CD14-positive monocyte (primary cell): ENCODE results near the gene TERT. TPM values are rescaled to one million over a fixed set of nuclear protein-coding genes. Genes with fewer than 3 reads are reported as not detected.

ENCODE experiments used
- DNase-seq, 3 donors: peaks; one replicate each; pipeline ENCODE4 v3.0.0-alpha.2; 2011 to 2022
- H2AFZ ChIP-seq: 2 replicates; pipeline ENCODE4 v1.6.0; 2012; ENCODE audit warnings: mild to moderate bottlenecking, low read depth, low read length, inconsistent platforms; ENCODE audit not compliant: insufficient read depth, poor library complexity, severe bottlenecking
- H3K27ac ChIP-seq, 2 donors: 1 replicate in 1 of 2; 2 replicates in 1 of 2; pipeline ENCODE4 v1.5.1; 2012 to 2013; ENCODE audit warnings: low read length in 2 of 2, control low read depth in 1 of 2, inconsistent platforms in 1 of 2, low read depth in 1 of 2, mild to moderate bottlenecking in 1 of 2
- H3K27me3 ChIP-seq, 2 donors: one replicate each; pipeline versions ENCODE4 v1.6.0 to v1.6.1; 2011 to 2013; ENCODE audit warnings: low read length in 2 of 2; ENCODE audit not compliant: control insufficient read depth in 2 of 2, insufficient read depth in 2 of 2
- H3K36me3 ChIP-seq, 2 donors: replicated peaks in 1 of 2; 1 replicate in 1 of 2; 2 replicates in 1 of 2; pipeline versions ENCODE4 v1.5.1 to v1.6.1; 2012 to 2013; ENCODE audit warnings: low read length in 2 of 2, control low read depth in 1 of 2, inconsistent platforms in 1 of 2, mild to moderate bottlenecking in 1 of 2; ENCODE audit not compliant: insufficient read depth in 2 of 2, control insufficient read depth in 1 of 2
- H3K4me1 ChIP-seq, 2 donors: 1 replicate in 1 of 2; 2 replicates in 1 of 2; pipeline versions ENCODE4 v1.5.1 to v1.6.1; 2012 to 2013; ENCODE audit warnings: low read length in 2 of 2, control low read depth in 1 of 2, inconsistent platforms in 1 of 2, mild to moderate bottlenecking in 1 of 2, moderate library complexity in 1 of 2; ENCODE audit not compliant: insufficient read depth in 2 of 2, control insufficient read depth in 1 of 2
- H3K4me2 ChIP-seq: replicated peaks from 2 replicates; pipeline ENCODE3; 2012; ENCODE audit warnings: low read length, moderate library complexity, mild to moderate bottlenecking; ENCODE audit not compliant: poor library complexity, severe bottlenecking; ENCODE audit errors: extremely low read depth
- H3K4me3 ChIP-seq, 3 experiments: fragments of 200-600 bp in 1 of 3; sonication (generic) in 1 of 3; replicated peaks in 1 of 3; 1 replicate in 2 of 3; 2 replicates in 1 of 3; pipeline ENCODE4 v1.5.1; 2011 to 2013; ENCODE audit warnings: low read length in 3 of 3, mild to moderate bottlenecking in 3 of 3, control low read depth in 2 of 3, low read depth in 2 of 3, inconsistent platforms in 1 of 3, moderate library complexity in 1 of 3
- H3K79me2 ChIP-seq: 2 replicates; pipeline ENCODE4 v1.6.0; 2012; ENCODE audit warnings: mild to moderate bottlenecking, control low read depth, inconsistent platforms, low read length, moderate library complexity; ENCODE audit not compliant: insufficient read depth
- H3K9ac ChIP-seq: 2 replicates; pipeline ENCODE4 v1.6.0; 2017; ENCODE audit warnings: low read length, mild to moderate bottlenecking; ENCODE audit not compliant: insufficient read depth, poor library complexity, severe bottlenecking
- H3K9me3 ChIP-seq, 2 donors: replicated peaks in 1 of 2; 1 replicate in 1 of 2; 2 replicates in 1 of 2; pipeline versions ENCODE4 v1.5.1 to v1.6.1; 2012 to 2013; ENCODE audit warnings: low read length in 2 of 2, control low read depth in 1 of 2; ENCODE audit not compliant: control insufficient read depth in 1 of 2, insufficient read depth in 1 of 2
- H4K20me1 ChIP-seq: 2 replicates; pipeline ENCODE4 v1.6.0; 2012; ENCODE audit warnings: mild to moderate bottlenecking, low read length, control low read depth, moderate library complexity; ENCODE audit not compliant: insufficient read depth
- H3K27ac Mint-ChIP-seq, 7 donors: one replicate each; pipeline ENCODE4 v1.8.0; 2020; ENCODE audit warnings: mild to moderate bottlenecking in 7 of 7, mixed read lengths in 7 of 7, moderate library complexity in 6 of 7, inconsistent platforms in 2 of 7
- H3K27me3 Mint-ChIP-seq, 3 donors: one replicate each; pipeline ENCODE4 v1.8.0; 2021 to 2022; ENCODE audit warnings: low read depth in 3 of 3, mild to moderate bottlenecking in 3 of 3, mixed read lengths in 3 of 3, moderate library complexity in 3 of 3, inconsistent platforms in 1 of 3
- H3K36me3 Mint-ChIP-seq, 2 donors: one replicate each; pipeline ENCODE4 v1.8.0; 2020; ENCODE audit warnings: mixed read lengths in 2 of 2, inconsistent platforms in 1 of 2, mild to moderate bottlenecking in 1 of 2
- H3K4me1 Mint-ChIP-seq: one replicate; pipeline ENCODE4 v1.8.0; 2020; ENCODE audit warnings: mild to moderate bottlenecking, mixed read lengths
- H3K4me3 Mint-ChIP-seq, 2 donors: one replicate each; pipeline ENCODE4 v1.8.0; 2020; ENCODE audit warnings: mild to moderate bottlenecking in 2 of 2, mixed read lengths in 2 of 2, moderate library complexity in 1 of 2
- H3K9me3 Mint-ChIP-seq, 7 donors: one replicate each; pipeline ENCODE4 v1.8.0; 2020 to 2022; ENCODE audit warnings: mixed read lengths in 7 of 7, mild to moderate bottlenecking in 6 of 7, moderate library complexity in 6 of 7, inconsistent platforms in 2 of 7
- WGBS: methylation state at CpG from one replicate; pipeline ENCODE4 v1.1.5; 2013; ENCODE audit warnings: missing lambda C conversion rate; ENCODE audit not compliant: insufficient coverage; 5-methylcytosine and 5-hydroxymethylcytosine counted together
- intact Hi-C, 2 donors: fragments of 100-400 bp; cut with micrococcal nuclease; formaldehyde crosslinking; loops; one replicate each; pipeline versions ENCODE4 v1.15.0 to v1.15.1; 2023
- polyA minus RNA-seq: library from RNA; depleted of rRNA, polyadenylated mRNA; stranded (reverse); fragments of >200 nt; gene quantifications from 2 replicates; pipeline ENCODE4 v1.2.3, GENCODE V29; 2012
- polyA plus RNA-seq, 3 donors: library from polyadenylated mRNA; depleted of rRNA in 1 of 3; unstranded in 2 of 3; stranded (reverse) in 1 of 3; fragments of 300-500 nt in 2 of 3; fragments of >200 nt in 1 of 3; fragmentation: Illumina TruSeq in 2 of 3; gene quantifications; 1 replicate in 2 of 3; 2 replicates in 1 of 3; pipeline ENCODE4 v1.2.3, GENCODE V29; 2012 to 2021
- total RNA-seq, 12 experiments: library from RNA in 1 of 12; stranded (reverse) in 1 of 12; fragments of 120-200 nt in 1 of 12; gene quantifications; one replicate each; pipeline ENCODE4 v1.2.4 and lab custom pipeline; 2013 to 2026; ENCODE audit warnings: mixed read lengths in 6 of 12, inconsistent platforms in 1 of 12
- TF ChIP-seq, protein P1 (sequence below): fragments of 200-600 bp; IDR thresholded peaks from one replicate; pipeline ENCODE4 v1.8.0; 2022; ENCODE audit warnings: antibody characterized with exemption, mild to moderate bottlenecking

TERT gene
- not detected for total RNA-seq (2013)
- polyA plus RNA-seq (not detected), polyA minus RNA-seq (0.14 and 0.16 TPM in 2 replicates), total RNA-seq (lab: John Stamatoyannopoulos, UW) (0 to 0.54 (median 0) reads per million in 11 experiments)

DNA sequence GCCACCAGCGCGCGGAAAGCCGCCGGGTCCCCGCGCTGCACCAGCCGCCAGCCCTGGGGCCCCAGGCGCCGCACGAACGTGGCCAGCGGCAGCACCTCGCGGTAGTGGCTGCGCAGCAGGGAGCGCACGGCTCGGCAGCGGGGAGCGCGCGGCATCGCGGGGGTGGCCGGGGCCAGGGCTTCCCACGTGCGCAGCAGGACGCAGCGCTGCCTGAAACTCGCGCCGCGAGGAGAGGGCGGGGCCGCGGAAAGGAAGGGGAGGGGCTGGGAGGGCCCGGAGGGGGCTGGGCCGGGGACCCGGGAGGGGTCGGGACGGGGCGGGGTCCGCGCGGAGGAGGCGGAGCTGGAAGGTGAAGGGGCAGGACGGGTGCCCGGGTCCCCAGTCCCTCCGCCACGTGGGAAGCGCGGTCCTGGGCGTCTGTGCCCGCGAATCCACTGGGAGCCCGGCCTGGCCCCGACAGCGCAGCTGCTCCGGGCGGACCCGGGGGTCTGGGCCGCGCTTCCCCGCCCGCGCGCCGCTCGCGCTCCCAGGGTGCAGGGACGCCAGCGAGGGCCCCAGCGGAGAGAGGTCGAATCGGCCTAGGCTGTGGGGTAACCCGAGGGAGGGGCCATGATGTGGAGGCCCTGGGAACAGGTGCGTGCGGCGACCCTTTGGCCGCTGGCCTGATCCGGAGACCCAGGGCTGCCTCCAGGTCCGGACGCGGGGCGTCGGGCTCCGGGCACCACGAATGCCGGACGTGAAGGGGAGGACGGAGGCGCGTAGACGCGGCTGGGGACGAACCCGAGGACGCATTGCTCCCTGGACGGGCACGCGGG is at the start of gene TERT:
Gene TERT, minus strand, starts transcription at position 234 of the 815 bp plus-strand sequence. Its CDS starts 79 bp downstream, at position 155.
- no peak within 1 kb of the TSS for H3K27ac Mint-ChIP-seq
- H3K27me3 Mint-ChIP-seq, result peaks cover 20 to 42% (median 22%) of the 10 kb centered on the region in 3 donors
- no peaks in the 10 kb centered on the region for H4K20me1 ChIP-seq
- H3K4me1 ChIP-seq, result no peaks in the 10 kb centered on the region
- peaks cover 0 to 8% (median 0%) of the 10 kb centered on the region in 7 donors for H3K9me3 Mint-ChIP-seq
- peak within 1 kb of the TSS in 1 of 2 donors; percentile 73 for H3K4me3 Mint-ChIP-seq
- no peaks in the 10 kb centered on the region for H3K36me3 ChIP-seq
- no peak within 1 kb of the TSS for H3K27ac ChIP-seq
- no peak within 1 kb of the TSS for H3K9ac ChIP-seq
- 2% methylated on average over 98 of the region's 102 CpGs for WGBS
- H3K4me3 ChIP-seq, result no peak within 1 kb of the TSS
- no peaks in the 10 kb centered on the region for H3K9me3 ChIP-seq
- H3K27me3 ChIP-seq, result peaks cover 0 to 16% of the 10 kb centered on the region in 2 donors
- H2AFZ ChIP-seq, result no peak within 1 kb of the TSS
- intact Hi-C loops, result no loop called here
- peak within 1 kb of the TSS; percentile 29 for H3K4me2 ChIP-seq
- H3K4me1 Mint-ChIP-seq, result no peaks in the 10 kb centered on the region
- no peaks in the 10 kb centered on the region for H3K36me3 Mint-ChIP-seq
- no peaks in the 10 kb centered on the region for H3K79me2 ChIP-seq
- no peak for DNase-seq
- TF ChIP-seq, protein P1, sequence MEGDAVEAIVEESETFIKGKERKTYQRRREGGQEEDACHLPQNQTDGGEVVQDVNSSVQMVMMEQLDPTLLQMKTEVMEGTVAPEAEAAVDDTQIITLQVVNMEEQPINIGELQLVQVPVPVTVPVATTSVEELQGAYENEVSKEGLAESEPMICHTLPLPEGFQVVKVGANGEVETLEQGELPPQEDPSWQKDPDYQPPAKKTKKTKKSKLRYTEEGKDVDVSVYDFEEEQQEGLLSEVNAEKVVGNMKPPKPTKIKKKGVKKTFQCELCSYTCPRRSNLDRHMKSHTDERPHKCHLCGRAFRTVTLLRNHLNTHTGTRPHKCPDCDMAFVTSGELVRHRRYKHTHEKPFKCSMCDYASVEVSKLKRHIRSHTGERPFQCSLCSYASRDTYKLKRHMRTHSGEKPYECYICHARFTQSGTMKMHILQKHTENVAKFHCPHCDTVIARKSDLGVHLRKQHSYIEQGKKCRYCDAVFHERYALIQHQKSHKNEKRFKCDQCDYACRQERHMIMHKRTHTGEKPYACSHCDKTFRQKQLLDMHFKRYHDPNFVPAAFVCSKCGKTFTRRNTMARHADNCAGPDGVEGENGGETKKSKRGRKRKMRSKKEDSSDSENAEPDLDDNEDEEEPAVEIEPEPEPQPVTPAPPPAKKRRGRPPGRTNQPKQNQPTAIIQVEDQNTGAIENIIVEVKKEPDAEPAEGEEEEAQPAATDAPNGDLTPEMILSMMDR, result no peak

DNA sequence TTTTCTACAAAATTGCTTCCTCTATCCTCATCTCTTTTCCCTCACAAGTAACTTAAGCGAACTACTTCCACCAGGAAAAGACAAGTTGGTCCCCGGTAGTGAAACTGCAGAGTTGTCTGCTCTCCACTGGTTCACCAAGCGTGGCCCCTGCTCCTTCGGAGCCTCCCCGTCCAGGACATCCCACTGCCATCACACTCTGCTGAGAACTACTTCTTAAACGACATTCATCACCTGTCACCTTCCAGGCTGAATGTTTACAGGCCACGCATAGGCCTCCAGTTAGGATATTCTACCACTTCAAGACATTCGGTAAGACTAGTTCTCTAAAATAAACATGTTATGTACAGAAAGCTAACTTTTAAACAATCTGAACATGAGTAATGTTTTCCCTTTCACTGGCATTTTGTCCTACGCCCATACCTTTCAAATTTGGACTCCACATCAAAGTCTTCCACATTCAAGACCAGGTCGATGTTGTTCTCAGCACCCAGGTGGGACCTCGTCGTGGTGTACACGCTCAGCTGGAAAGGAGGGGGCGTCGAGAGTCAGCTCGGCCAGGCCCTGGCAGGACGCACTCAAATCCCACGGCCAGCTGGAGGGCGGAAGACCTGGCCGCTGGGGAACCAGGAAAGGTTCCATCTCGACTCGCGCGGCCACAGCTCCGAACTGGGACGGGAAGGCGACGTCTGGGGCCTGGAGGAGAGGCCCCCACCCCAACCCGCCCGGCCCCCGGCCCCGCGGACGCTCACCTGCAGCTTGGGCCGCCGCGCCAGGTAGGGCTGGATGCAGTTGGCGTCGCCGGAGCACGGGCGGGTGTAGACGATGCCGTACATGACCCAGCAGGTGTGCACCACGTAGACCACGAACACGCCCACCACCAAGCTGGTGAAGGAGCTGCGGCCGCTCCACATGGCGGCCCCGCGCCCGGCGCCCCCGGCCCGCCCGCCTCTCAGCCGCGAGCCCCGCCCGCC is 49.3 kb upstream of the TERT start:
- no peak for DNase-seq

More for the DNA sequence above, 49.3 kb upstream of the TERT start:
- TF ChIP-seq, protein P1, result no peak
- H3K9me3 ChIP-seq, result no peaks in the 10 kb centered on the region
- H4K20me1 ChIP-seq, result peaks cover 3% of the 10 kb centered on the region
- intact Hi-C loops, result loop anchor here (5.0 to 10.0 kb wide), 5 partner anchors 131 to 451 kb away; partner anchors contain the start of genes BRD9 (in 1 of the 2), MRPL36 (in 1 of the 2) and TRIP13 (in 1 of the 2)
- H3K4me2 ChIP-seq, result peak overlapping the region; percentile 95
- H3K4me3 Mint-ChIP-seq, result peak overlapping the region; percentile 85 to 90
- peaks cover 26% of the 10 kb centered on the region for H3K4me1 Mint-ChIP-seq
- H3K4me3 ChIP-seq, result peak overlapping the region; percentile 55 to 80 (median 56)
- peak overlapping the region; percentile 66 for H3K9ac ChIP-seq
- H2AFZ ChIP-seq, result peak overlapping the region; percentile 63
- H3K27me3 Mint-ChIP-seq, result peaks cover 0 to 2% (median 0%) of the 10 kb centered on the region in 3 donors
- H3K36me3 ChIP-seq, result peaks cover 35 to 42% of the 10 kb centered on the region in 2 donors
- H3K79me2 ChIP-seq, result peaks cover 22% of the 10 kb centered on the region
- H3K27ac Mint-ChIP-seq, result peak overlapping the region; percentile 19 to 84 (median 63)
- H3K9me3 Mint-ChIP-seq, result no peaks in the 10 kb centered on the region
- WGBS, result 8% methylated on average over 59 of the region's 61 CpGs
- H3K27me3 ChIP-seq, result no peaks in the 10 kb centered on the region
- peak overlapping the region in 1 of 2 donors; percentile 67 for H3K27ac ChIP-seq
- peaks cover 16 to 30% of the 10 kb centered on the region in 2 donors for H3K4me1 ChIP-seq
- peaks cover 31 to 39% of the 10 kb centered on the region in 2 donors for H3K36me3 Mint-ChIP-seq
